GM23248 (cell line): ENCODE results near the gene JMJD7. TPM values are rescaled to one million over a fixed set of nuclear protein-coding genes. Genes with fewer than 3 reads are reported as not detected.

Source experiments
- DNase-seq: peaks from one replicate; pipeline ENCODE4 v3.0.0-alpha.2; 2015
- H2AFZ ChIP-seq: fragments of 200-600 bp; sonication (generic); 2 replicates; pipeline ENCODE4 v1.6.1; 2016; ENCODE audit warnings: antibody characterized with exemption
- H3F3A ChIP-seq: fragments of 200-600 bp; sonication (generic); 2 replicates; pipeline ENCODE4 v1.6.1; 2016; ENCODE audit warnings: mild to moderate bottlenecking, antibody characterized with exemption, mixed run types; ENCODE audit not compliant: insufficient read depth
- H3K27ac ChIP-seq: fragments of 200-600 bp; sonication (generic); 2 replicates; pipeline ENCODE4 v1.5.1; 2016; ENCODE audit warnings: mild to moderate bottlenecking
- H3K27me3 ChIP-seq: fragments of 200-600 bp; sonication (generic); replicated peaks from 2 replicates; pipeline ENCODE4 v1.6.1; 2016; ENCODE audit warnings: mild to moderate bottlenecking; ENCODE audit not compliant: insufficient read depth
- H3K36me3 ChIP-seq: fragments of 200-600 bp; sonication (generic); 2 replicates; pipeline ENCODE4 v1.6.1; 2016; ENCODE audit warnings: low read depth, mild to moderate bottlenecking
- H3K4me1 ChIP-seq: fragments of 200-600 bp; sonication (generic); 2 replicates; pipeline ENCODE4 v1.6.1; 2016; ENCODE audit warnings: mild to moderate bottlenecking; ENCODE audit not compliant: insufficient read depth
- H3K4me2 ChIP-seq: fragments of 200-600 bp; sonication (generic); one replicate; pipeline ENCODE4 v1.6.1; 2016; ENCODE audit warnings: mild to moderate bottlenecking; ENCODE audit not compliant: unreplicated experiment
- H3K4me3 ChIP-seq: fragments of 200-600 bp; sonication (generic); 2 replicates; pipeline ENCODE4 v1.5.1; 2016; ENCODE audit warnings: mild to moderate bottlenecking
- H3K79me2 ChIP-seq: fragments of 200-600 bp; sonication (generic); 2 replicates; pipeline ENCODE4 v1.6.1; 2016; ENCODE audit warnings: mild to moderate bottlenecking; ENCODE audit not compliant: insufficient read depth
- H3K9ac ChIP-seq: fragments of 200-600 bp; sonication (generic); 2 replicates; pipeline ENCODE4 v1.6.1; 2016; ENCODE audit warnings: mild to moderate bottlenecking
- H3K9me2 ChIP-seq: fragments of 200-600 bp; sonication (generic); 2 replicates; pipeline ENCODE4 v1.6.1; 2016; ENCODE audit warnings: mixed run types, mild to moderate bottlenecking, moderate library complexity; ENCODE audit not compliant: insufficient read depth
- H3K9me3 ChIP-seq: fragments of 200-600 bp; sonication (generic); one replicate; pipeline ENCODE4 v1.6.1; 2017; ENCODE audit warnings: low read depth
- H4K20me1 ChIP-seq: fragments of 200-600 bp; sonication (generic); 2 replicates; pipeline ENCODE4 v1.6.0; 2016; ENCODE audit not compliant: insufficient read depth
- EZH2 ChIP-seq: fragments of 200-600 bp; sonication (generic); IDR thresholded peaks from 2 replicates; pipeline ENCODE4 v1.6.1; 2018; ENCODE audit warnings: antibody characterized with exemption, mild to moderate bottlenecking; ENCODE audit not compliant: insufficient read depth, poor library complexity, severe bottlenecking
- EZH2phosphoT487 ChIP-seq: fragments of 200-600 bp; sonication (generic); IDR thresholded peaks from 2 replicates; pipeline ENCODE4 v1.6.1; 2018; ENCODE audit warnings: antibody characterized with exemption, moderate library complexity, mild to moderate bottlenecking, low read depth; ENCODE audit not compliant: insufficient read depth
- WGBS, 2 experiments: methylation state at CpG; one replicate each; pipeline ENCODE4 v1.1.6; 2015 to 2017; ENCODE audit warnings: low lambda C conversion rate in 2 of 2, low coverage in 1 of 2; ENCODE audit errors: missing lambda C conversion rate in 2 of 2; 5-methylcytosine and 5-hydroxymethylcytosine counted together
- in situ Hi-C: fragments of 300-500 bp; cut with MboI; formaldehyde crosslinking; loops from 2 replicates; pipeline ENCODE4 v1.15.0; 2020
- polyA plus RNA-seq: library from polyadenylated mRNA; unstranded; fragments of >200 nt; fragmentation: Nextera tagmentation; extraction: Ambion mirVana; gene quantifications from 2 replicates; pipeline ENCODE4 v1.2.1, GENCODE V29; 2016
- total RNA-seq: library from RNA; depleted of rRNA; stranded (reverse); fragments of >200 nt; shearing (Covaris generic); gene quantifications from 2 replicates; pipeline ENCODE4 v1.2.3, GENCODE V29; 2014

Gene JMJD7
- total and polyA plus RNA-seq, 2 experiments from 2014 or later: 3.5 to 11.7 TPM

- Histone ChIP-seq H3K9me2 (no peaks in the 10 kb centered on the region), H3K9me3 (no peaks in the 10 kb centered on the region), H3K36me3 (no peaks in the 10 kb centered on the region), H3K79me2 (no peaks in the 10 kb centered on the region), H3K27me3 (no peaks in the 10 kb centered on the region), H2AFZ (no peak overlapping the region), H3F3A (0 out of 2 replicates have a peak, but pooled peaks cover 3% of the 10 kb centered on the region), H3K4me1 (no peaks in the 10 kb centered on the region), H3K9ac (no peak overlapping the region), H3K4me2 (no peak overlapping the region), H3K27ac (no peak overlapping the region), H4K20me1 (no peaks in the 10 kb centered on the region), H3K4me3 (no peak overlapping the region)
- no peak for DNase-seq
- in situ Hi-C loops: no loop called here
- TF ChIP-seq EZH2 (no peak), EZH2phosphoT487 (no peak)
- WGBS, 2 experiments: 85 to 86% methylated on average over 10 of the region's 10 CpGs
Measured at GRCh38 chr15:41853831-41854230, 25.9 kb downstream of the JMJD7 start.

- no peaks in the 10 kb centered on the region for H3K9me2 ChIP-seq
Measured at GRCh38 chr15:41854443-41854842, 26.6 kb downstream of the JMJD7 start.

GRCh38 chr15:41855261-41855961 lies 27.5 kb downstream of the JMJD7 start:
- no peak overlapping the region for H3K4me2 ChIP-seq
- no peaks in the 10 kb centered on the region for H4K20me1 ChIP-seq
- DNase-seq: no peak
- in situ Hi-C loops: no loop called here
- no peaks in the 10 kb centered on the region for H3K27me3 ChIP-seq
- no peak overlapping the region for H3K27ac ChIP-seq
- no peak for TF ChIP-seq EZH2phosphoT487
- TF ChIP-seq EZH2: no peak
- H2AFZ ChIP-seq: no peak overlapping the region
- WGBS, 2 experiments: 78 to 81% methylated on average over 30 of the region's 30 CpGs
- no peaks in the 10 kb centered on the region for H3K9me3 ChIP-seq
- H3K4me3 ChIP-seq: no peak overlapping the region
- no peaks in the 10 kb centered on the region for H3K79me2 ChIP-seq
- H3K4me1 ChIP-seq: no peaks in the 10 kb centered on the region
- H3K9ac ChIP-seq: no peak overlapping the region
- H3K36me3 ChIP-seq: no peaks in the 10 kb centered on the region
- no peaks in the 10 kb centered on the region for H3F3A ChIP-seq
- H3K9me2 ChIP-seq: no peaks in the 10 kb centered on the region

More at GRCh38 chr15:41854443-41854842, 26.6 kb downstream of the JMJD7 start:
- Histone ChIP-seq H3K79me2 (no peaks in the 10 kb centered on the region), H3K9ac (no peak overlapping the region), H3K36me3 (no peaks in the 10 kb centered on the region), H3K4me2 (no peak overlapping the region), H4K20me1 (no peaks in the 10 kb centered on the region), H3K9me3 (no peaks in the 10 kb centered on the region), H3K27ac (no peak overlapping the region), H3K27me3 (no peaks in the 10 kb centered on the region), H3F3A (0 out of 2 replicates have a peak, but pooled peaks cover 3% of the 10 kb centered on the region), H3K4me3 (no peak overlapping the region), H3K4me1 (no peaks in the 10 kb centered on the region), H2AFZ (no peak overlapping the region)
- in situ Hi-C loops: no loop called here
- 88 to 90% methylated on average over 8 to 9 of the region's 9 CpGs for WGBS, 2 experiments
- DNase-seq: no peak
- TF ChIP-seq EZH2phosphoT487: no peak
- TF ChIP-seq EZH2: no peak

DNA sequence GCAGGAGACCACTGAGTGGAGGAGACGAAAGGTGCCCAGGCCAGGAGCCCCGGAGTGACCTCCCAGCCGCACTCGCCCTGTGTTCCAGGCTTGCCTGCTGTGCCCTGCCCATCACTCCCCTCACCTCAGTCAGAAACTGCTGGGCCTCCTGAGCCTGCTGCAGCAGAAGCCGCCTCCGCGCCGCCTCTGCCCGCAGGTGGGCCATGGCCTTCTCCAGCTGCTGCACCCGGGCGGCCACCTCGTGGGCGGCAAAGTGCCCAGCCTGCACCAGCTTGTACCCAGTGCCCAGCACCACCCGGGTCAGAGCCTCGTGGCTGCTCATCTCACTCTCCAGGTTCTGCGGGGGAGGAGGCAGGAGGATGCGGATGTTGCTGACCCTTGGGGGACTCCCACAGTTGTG lies 28.4 kb downstream of the JMJD7 start:
- Histone ChIP-seq H3K9me2 (no peaks in the 10 kb centered on the region), H3F3A (no peaks in the 10 kb centered on the region), H3K9ac (no peak overlapping the region), H3K4me3 (no peak overlapping the region), H3K9me3 (no peaks in the 10 kb centered on the region), H3K4me1 (no peaks in the 10 kb centered on the region), H3K27ac (no peak overlapping the region), H3K4me2 (no peak overlapping the region), H3K27me3 (no peaks in the 10 kb centered on the region), H2AFZ (no peak overlapping the region), H3K79me2 (no peaks in the 10 kb centered on the region), H3K36me3 (no peaks in the 10 kb centered on the region), H4K20me1 (no peaks in the 10 kb centered on the region)
- 81 to 87% methylated on average over 16 to 17 of the region's 17 CpGs for WGBS, 2 experiments
- no peak for TF ChIP-seq EZH2
- TF ChIP-seq EZH2phosphoT487: no peak
- no peak for DNase-seq
- in situ Hi-C loops: no loop called here

- Histone ChIP-seq H3K4me2 (no peak overlapping the region), H3K27me3 (no peaks in the 10 kb centered on the region), H2AFZ (no peak overlapping the region), H3K36me3 (no peaks in the 10 kb centered on the region), H3K4me1 (no peaks in the 10 kb centered on the region), H3K79me2 (no peaks in the 10 kb centered on the region), H3K9me3 (no peaks in the 10 kb centered on the region), H3K27ac (no peak overlapping the region), H3F3A (no peaks in the 10 kb centered on the region), H3K4me3 (no peak overlapping the region), H3K9me2 (no peaks in the 10 kb centered on the region), H4K20me1 (no peaks in the 10 kb centered on the region), H3K9ac (no peak overlapping the region)
- TF ChIP-seq EZH2phosphoT487 (no peak), EZH2 (no peak)
- in situ Hi-C loops: no loop called here
- DNase-seq: no peak
- WGBS, 2 experiments: 82 to 92% methylated on average over 12 of the region's 12 CpGs
Measured at GRCh38 chr15:41856716-41857115, 28.8 kb downstream of the JMJD7 start.
